H1 (cell line): ENCODE results near the gene IQGAP1. TPM values are rescaled to one million over a fixed set of nuclear protein-coding genes. Genes with fewer than 3 reads are reported as not detected.

ENCODE experiments used
- CTCF ChIA-PET: fragments of 300-600 bp; sonication (Branson Sonifier 250); formaldehyde crosslinking; loops from one replicate; lab custom pipeline; 2021; ENCODE audit not compliant: partially characterized antibody; lab: Charles Lee
- POLR2A ChIA-PET: fragments of 300-600 bp; sonication (Branson Sonifier 250); formaldehyde crosslinking; loops from one replicate; lab custom pipeline; 2021; ENCODE audit warnings: inconsistent platforms; ENCODE audit not compliant: partially characterized antibody; lab: Charles Lee
- DNase-seq, 2 experiments: peaks; one replicate each; pipeline versions ENCODE4 v3.0.0 to v3.0.0-alpha.2; 2010 to 2022; ENCODE audit warnings: low spot score in 2 of 2, low read depth in 1 of 2, mixed read lengths in 1 of 2
- FAIRE-seq: peaks from 2 replicates; lab custom pipeline; 2011; peaks lifted over from hg19 to GRCh38; lab: Jason Lieb, UNC
- H2AFZ ChIP-seq: 2 replicates; pipeline ENCODE4 v1.8.1; 2012; ENCODE audit warnings: low read length, inconsistent platforms
- H2AK5ac ChIP-seq: 2 replicates; pipeline ENCODE4 v1.6.1; 2013; ENCODE audit warnings: low read depth, low read length
- H2BK120ac ChIP-seq: replicated peaks from 2 replicates; pipeline ENCODE3; 2013; ENCODE audit warnings: low read depth, low read length, inconsistent platforms
- H2BK12ac ChIP-seq: 2 replicates; pipeline ENCODE4 v1.6.1; 2013; ENCODE audit warnings: low read depth, low read length
- H2BK15ac ChIP-seq: 2 replicates; pipeline ENCODE4 v1.6.1; 2013; ENCODE audit warnings: low read length
- H2BK20ac ChIP-seq: 2 replicates; pipeline ENCODE4 v1.6.1; 2013; ENCODE audit warnings: low read length
- H2BK5ac ChIP-seq: 2 replicates; pipeline ENCODE4 v1.6.1; 2013; ENCODE audit warnings: low read depth, low read length
- H3K14ac ChIP-seq: 2 replicates; pipeline ENCODE4 v1.6.1; 2013; ENCODE audit warnings: inconsistent platforms; ENCODE audit not compliant: insufficient read length
- H3K18ac ChIP-seq: 2 replicates; pipeline ENCODE4 v1.6.1; 2013; ENCODE audit warnings: low read length; ENCODE audit errors: extremely low read depth
- H3K23ac ChIP-seq: 2 replicates; pipeline ENCODE4 v1.6.1; 2013; ENCODE audit warnings: inconsistent platforms; ENCODE audit not compliant: insufficient read length
- H3K23me2 ChIP-seq: 2 replicates; pipeline ENCODE4 v1.6.1; 2013; ENCODE audit warnings: low read depth, low read length
- H3K27ac ChIP-seq: 2 replicates; pipeline ENCODE4 v1.6.1; 2011; ENCODE audit warnings: low read depth, low read length, inconsistent platforms
- H3K27me3 ChIP-seq, 4 experiments: replicated peaks in 1 of 4; 1 replicate in 1 of 4; 2 replicates in 3 of 4; pipeline versions ENCODE4 v1.6.1 to v1.8.1; 2011 to 2013; ENCODE audit warnings: low read length in 3 of 4, mild to moderate bottlenecking in 3 of 4, inconsistent platforms in 2 of 4, mixed read lengths in 2 of 4, moderate library complexity in 1 of 4; ENCODE audit not compliant: control insufficient read depth in 3 of 4, insufficient read depth in 3 of 4; ENCODE audit errors: extremely low read depth in 1 of 4
- H3K36me3 ChIP-seq, 4 experiments: 2 replicates each; pipeline versions ENCODE4 v1.6.1 to v1.8.1; 2011 to 2013; ENCODE audit warnings: mild to moderate bottlenecking in 4 of 4, low read length in 3 of 4, moderate library complexity in 2 of 4, control low read depth in 1 of 4, inconsistent platforms in 1 of 4; ENCODE audit not compliant: insufficient read depth in 4 of 4, control insufficient read depth in 2 of 4
- H3K4ac ChIP-seq: replicated peaks from 2 replicates; pipeline ENCODE3; 2013; ENCODE audit warnings: low read length, low read depth, mixed read lengths, inconsistent platforms; ENCODE audit not compliant: insufficient read length
- H3K4me1 ChIP-seq, 4 experiments: replicated peaks in 1 of 4; 1 replicate in 1 of 4; 2 replicates in 3 of 4; pipeline versions ENCODE4 v1.6.1 to v1.8.1; 2011 to 2013; ENCODE audit warnings: low read length in 3 of 4, inconsistent platforms in 2 of 4, mixed read lengths in 1 of 4; ENCODE audit not compliant: insufficient read depth in 4 of 4, control insufficient read depth in 3 of 4
- H3K4me2 ChIP-seq, 2 experiments: 2 replicates each; pipeline versions ENCODE4 v1.6.1 to v1.8.1; 2011 to 2013; ENCODE audit warnings: low read depth in 2 of 2, low read length in 2 of 2, control low read depth in 1 of 2, inconsistent platforms in 1 of 2, mild to moderate bottlenecking in 1 of 2; ENCODE audit not compliant: insufficient read depth in 1 of 2
- H3K4me3 ChIP-seq, 4 experiments: fragments of 200-600, 300-600 bp in 1 of 4; sonication (generic), shearing (Covaris generic), sonication (Bioruptor Twin) in 1 of 4; 2 replicates each; pipeline versions ENCODE4 v1.5.1 to v1.8.1; 2011 to 2016; ENCODE audit warnings: low read length in 4 of 4, low read depth in 3 of 4, control low read depth in 2 of 4, inconsistent platforms in 2 of 4, mild to moderate bottlenecking in 2 of 4, mixed read lengths in 1 of 4, moderate library complexity in 1 of 4; ENCODE audit not compliant: insufficient read depth in 2 of 4; ENCODE audit errors: extremely low read depth in 1 of 4
- H3K56ac ChIP-seq: replicated peaks from 2 replicates; pipeline ENCODE3; 2013; ENCODE audit warnings: low read depth, mild to moderate bottlenecking, mixed read lengths, low read length, inconsistent platforms; ENCODE audit not compliant: insufficient read length
- H3K79me1 ChIP-seq: 2 replicates; pipeline ENCODE4 v1.6.1; 2013; ENCODE audit warnings: low read depth, low read length, control low read depth
- H3K79me2 ChIP-seq, 2 experiments: 2 replicates each; pipeline versions ENCODE4 v1.6.1 to v1.8.1; 2012 to 2013; ENCODE audit warnings: low read length in 2 of 2, mild to moderate bottlenecking in 2 of 2, inconsistent platforms in 1 of 2; ENCODE audit not compliant: insufficient read depth in 2 of 2, control insufficient read depth in 1 of 2
- H3K9ac ChIP-seq, 4 experiments: replicated peaks in 1 of 4; 1 replicate in 1 of 4; 2 replicates in 3 of 4; pipeline versions ENCODE4 v1.6.1 to v1.8.1; 2011 to 2013; ENCODE audit warnings: low read depth in 3 of 4, low read length in 3 of 4, control low read depth in 2 of 4, mild to moderate bottlenecking in 2 of 4, moderate library complexity in 2 of 4, inconsistent platforms in 1 of 4; ENCODE audit errors: extremely low read depth in 1 of 4
- H3K9me3 ChIP-seq, 2 experiments: 2 replicates each; pipeline versions ENCODE4 v1.6.1 to v1.8.1; 2012 to 2013; ENCODE audit warnings: mild to moderate bottlenecking in 2 of 2, moderate library complexity in 2 of 2, control low read depth in 1 of 2, inconsistent platforms in 1 of 2, low read depth in 1 of 2, low read length in 1 of 2, mixed read lengths in 1 of 2; ENCODE audit not compliant: insufficient read depth in 2 of 2
- H4K20me1 ChIP-seq, 2 experiments: replicated peaks in 1 of 2; 2 replicates each; pipeline versions ENCODE3 to v1.8.1; 2011 to 2013; ENCODE audit warnings: inconsistent platforms in 2 of 2, low read length in 2 of 2, mild to moderate bottlenecking in 1 of 2; ENCODE audit not compliant: insufficient read depth in 2 of 2, control insufficient read depth in 1 of 2
- H4K5ac ChIP-seq: 2 replicates; pipeline ENCODE4 v1.6.1; 2013; ENCODE audit warnings: low read length, low read depth, mixed read lengths, inconsistent platforms; ENCODE audit not compliant: insufficient read length
- H4K8ac ChIP-seq: 2 replicates; pipeline ENCODE4 v1.8.0; 2013; ENCODE audit warnings: mild to moderate bottlenecking, moderate library complexity, low read length, inconsistent platforms; ENCODE audit not compliant: insufficient read depth; ENCODE audit errors: extremely low read depth
- H4K91ac ChIP-seq: replicated peaks from 2 replicates; pipeline ENCODE3; 2013; ENCODE audit warnings: low read length, mixed read lengths, inconsistent platforms; ENCODE audit not compliant: insufficient read length
- EZH2 ChIP-seq: fragments of 200-600 bp; sonication (generic); IDR thresholded peaks from 2 replicates; pipeline ENCODE4 v1.7.1; 2012; ENCODE audit warnings: low read depth, mild to moderate bottlenecking, moderate library complexity, low read length, inconsistent platforms; ENCODE audit not compliant: severe bottlenecking
- FOSL1 ChIP-seq: IDR thresholded peaks from 2 replicates; pipeline ENCODE4 v1.6.1; 2011; ENCODE audit warnings: mild to moderate bottlenecking, low read depth, low read length, moderate library complexity; ENCODE audit not compliant: insufficient read depth
- HDAC2 ChIP-seq, 2 experiments: fragments of 300-600 bp in 1 of 2; sonication (generic) in 1 of 2; IDR thresholded peaks; 2 replicates each; pipeline ENCODE4 v1.6.1; 2011 to 2012; ENCODE audit warnings: low read depth in 2 of 2, low read length in 2 of 2, mild to moderate bottlenecking in 2 of 2, moderate library complexity in 2 of 2, borderline replicate concordance in 1 of 2, inconsistent platforms in 1 of 2
- JUN ChIP-seq: IDR thresholded peaks from 2 replicates; pipeline ENCODE4 v1.6.1; 2011; ENCODE audit warnings: low read depth, mild to moderate bottlenecking, improper control_type of control experiment, low read length
- NRF1 ChIP-seq: IDR thresholded peaks from 2 replicates; pipeline ENCODE4 v1.6.1; 2011; ENCODE audit warnings: mild to moderate bottlenecking, low read depth, low read length, improper control_type of control experiment
- PHF8 ChIP-seq: fragments of 200-600 bp; sonication (generic); conservative IDR thresholded peaks from 2 replicates; pipeline ENCODE4 v1.7.1; 2012; ENCODE audit warnings: low read depth, mild to moderate bottlenecking, inconsistent platforms, low read length, moderate library complexity
- RNF2 ChIP-seq: fragments of 200-900, 300-1000 bp; sonication (generic); IDR thresholded peaks from 2 replicates; pipeline ENCODE4 v1.7.1; 2016; ENCODE audit warnings: borderline replicate concordance, low read depth, mild to moderate bottlenecking, antibody characterized with exemption, low read length; ENCODE audit not compliant: poor library complexity, severe bottlenecking; ENCODE audit errors: missing control alignments
- RXRA ChIP-seq: IDR thresholded peaks from 2 replicates; pipeline ENCODE4 v1.6.1; 2011; ENCODE audit warnings: low read depth, mild to moderate bottlenecking, low read length, moderate library complexity; ENCODE audit not compliant: insufficient read depth
- SIRT6 ChIP-seq: IDR thresholded peaks from one replicate; pipeline ENCODE4 v1.7.1; 2012; ENCODE audit warnings: low read length, inconsistent platforms
- TAF1 ChIP-seq: IDR thresholded peaks from 2 replicates; pipeline ENCODE4 v1.6.1; 2011; ENCODE audit warnings: mild to moderate bottlenecking, low read depth, low read length
- ZNF274 ChIP-seq: IDR thresholded peaks from 2 replicates; pipeline ENCODE4 v1.7.0; 2012; ENCODE audit warnings: low read length, borderline replicate concordance; ENCODE audit errors: extremely low read depth
- WGBS, 2 experiments: shearing (Covaris generic) in 1 of 2; methylation state at CpG; one replicate each; pipeline versions ENCODE4 v1.1.6 to v1.1.7; 2013 to 2015; ENCODE audit warnings: low lambda C conversion rate in 2 of 2, mixed read lengths in 2 of 2, inconsistent platforms in 1 of 2, low coverage in 1 of 2, missing lambda C conversion rate in 1 of 2; ENCODE audit not compliant: insufficient replicate concordance in 2 of 2, insufficient coverage in 1 of 2, insufficient read length in 1 of 2; ENCODE audit errors: extremely low coverage in 1 of 2, missing lambda C conversion rate in 1 of 2; 5-methylcytosine and 5-hydroxymethylcytosine counted together
- polyA plus RNA-seq, 7 experiments: library from polyadenylated mRNA; depleted of rRNA in 3 of 7; stranded (reverse) in 5 of 7; unstranded in 2 of 7; fragments of >200 nt in 5 of 7; fragments of 200-250 nt in 2 of 7; gene quantifications; 1 replicate in 5 of 7; 2 replicates in 1 of 7; 4 replicates in 1 of 7; pipeline versions ENCODE4 v1.2.1 to v1.2.3, GENCODE V29; 2011 to 2013; ENCODE audit warnings: missing spikeins in 2 of 7, mixed read lengths in 2 of 7
- total RNA-seq: library from RNA; stranded (reverse); fragmentation: NEBNext Ultra II Directional; extraction: Animal tissue kit (Norgen Biotek cat#: 25700); gene quantifications from 2 replicates; pipeline ENCODE4 v1.2.1, GENCODE V29; 2021
- TF ChIP-seq, protein P1 (sequence below): IDR thresholded peaks from 2 replicates; pipeline ENCODE4 v1.6.1; 2011; ENCODE audit warnings: low read length, improper control_type of control experiment

The IQGAP1 gene
- total and polyA plus RNA-seq, 2 of the 8 experiments (the other 6 are each of a cell fraction or from before 2014, with no cell fraction given): 56.0 to 138 TPM

DNA sequence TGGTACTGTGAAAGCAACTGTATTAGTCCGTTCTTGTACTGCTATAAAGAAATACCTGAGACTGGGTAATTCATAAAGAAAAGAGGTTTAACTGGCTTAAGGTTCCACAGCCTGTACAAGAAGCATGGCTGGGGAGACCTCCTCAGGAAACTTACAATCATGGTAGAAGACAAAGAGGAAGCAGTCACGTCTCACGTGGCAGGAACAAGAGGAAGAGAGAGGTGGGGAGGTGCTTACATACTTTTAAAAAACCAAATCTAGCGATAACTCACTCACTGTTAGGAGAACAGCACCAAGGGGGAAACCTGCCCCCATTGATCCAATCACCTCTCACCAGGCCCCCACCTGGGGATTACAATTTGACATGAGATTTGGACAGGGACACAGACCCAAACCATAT, 48.9 kb downstream of the IQGAP1 start:
- H3K27ac ChIP-seq: no peak overlapping the region
- H3K4me3 ChIP-seq: no peak overlapping the region
- H3K23ac ChIP-seq: no peak overlapping the region
- H4K20me1 ChIP-seq: no peaks in the 10 kb centered on the region
- no peaks in the 10 kb centered on the region for H3K9me3 ChIP-seq
- H4K8ac ChIP-seq: no peak overlapping the region
- no peak overlapping the region for H2BK20ac ChIP-seq
- no peaks in the 10 kb centered on the region for H3K27me3 ChIP-seq
- no peak overlapping the region for H3K56ac ChIP-seq
- H2AFZ ChIP-seq: no peak overlapping the region
- no peak overlapping the region for H3K14ac ChIP-seq
- H3K79me1 ChIP-seq: no peaks in the 10 kb centered on the region
- no peak overlapping the region for H3K4me2 ChIP-seq
- no peak overlapping the region for H3K9ac ChIP-seq
- H3K23me2 ChIP-seq: no peaks in the 10 kb centered on the region
- DNase-seq (no peak), FAIRE-seq (no peak)
- H3K36me3 ChIP-seq: peaks cover 2 to 22% (median 3%) of the 10 kb centered on the region in 4 experiments; a peak in 5 of 8 replicates
- no peaks in the 10 kb centered on the region for H3K79me2 ChIP-seq
- no peak overlapping the region for H2BK5ac ChIP-seq
- WGBS, 2 experiments: 90% methylated on average over 4 of the region's 4 CpGs; no CpG with 5 or more reads in 1 of the 2 experiments
- no peak overlapping the region for H4K5ac ChIP-seq
- no peak overlapping the region for H3K4ac ChIP-seq
- no peak overlapping the region for H4K91ac ChIP-seq
- no peak overlapping the region for H3K18ac ChIP-seq
- POLR2A ChIA-PET: no interaction called here
- CTCF ChIA-PET: interaction anchor here (0.8 to 2.9 kb wide), 2 partner anchors 45 to 75 kb away, joined by 3 to 10 read pairs; no protein-coding TSS in a partner anchor
- no peak overlapping the region for H2AK5ac ChIP-seq
- no peak overlapping the region for H2BK15ac ChIP-seq
- H2BK12ac ChIP-seq: no peak overlapping the region
- no peak overlapping the region for H2BK120ac ChIP-seq
- H3K4me1 ChIP-seq: no peaks in the 10 kb centered on the region
- TF ChIP-seq, protein P1, sequence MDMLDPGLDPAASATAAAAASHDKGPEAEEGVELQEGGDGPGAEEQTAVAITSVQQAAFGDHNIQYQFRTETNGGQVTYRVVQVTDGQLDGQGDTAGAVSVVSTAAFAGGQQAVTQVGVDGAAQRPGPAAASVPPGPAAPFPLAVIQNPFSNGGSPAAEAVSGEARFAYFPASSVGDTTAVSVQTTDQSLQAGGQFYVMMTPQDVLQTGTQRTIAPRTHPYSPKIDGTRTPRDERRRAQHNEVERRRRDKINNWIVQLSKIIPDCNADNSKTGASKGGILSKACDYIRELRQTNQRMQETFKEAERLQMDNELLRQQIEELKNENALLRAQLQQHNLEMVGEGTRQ: no peak
- no peak for TF ChIP-seq EZH2
- TF ChIP-seq RXRA: no peak
- no peak for TF ChIP-seq SIRT6
- no peak for TF ChIP-seq NRF1
- TF ChIP-seq FOSL1: no peak
- no peak for TF ChIP-seq TAF1
- TF ChIP-seq ZNF274: no peak
- no peak for TF ChIP-seq PHF8
- TF ChIP-seq HDAC2 (IDR thresholded peaks at IDR 0.05; ENCODE audit: borderline replicate concordance in 1 of 2, low read depth in 2 of 2, low read length in 2 of 2): no peak
- no peak for TF ChIP-seq RNF2
- TF ChIP-seq JUN: no peak
